Activated naive CD4-positive, alpha-beta T cell treated with anti-CD3 and anti-CD28 coated beads, Interleukin-2, amount 10 ng/mL, durations not matched to agents 7 days and 5 days (primary cell): Measurements from ENCODE around the gene BBS1.
A peak's percentile ranks its signal among the peaks of the same experiment; 100 is the strongest.

Experiments used
- CTCF ChIA-PET: fragments of 350-600 bp; sonication (Branson Sonifier 250); formaldehyde crosslinking; loops from one replicate; lab custom pipeline; 2021; ENCODE audit warnings: antibody characterized with exemption; lab: Charles Lee
- DNase-seq: peaks from one replicate; pipeline ENCODE4 v3.0.0-alpha.2; 2020
- H3K27ac Mint-ChIP-seq: one replicate; pipeline ENCODE4 v1.8.0; 2021; ENCODE audit warnings: mild to moderate bottlenecking, moderate library complexity, mixed read lengths
- H3K27me3 Mint-ChIP-seq: one replicate; pipeline ENCODE4 v1.8.0; 2021; ENCODE audit warnings: mild to moderate bottlenecking, mixed read lengths
- H3K36me3 Mint-ChIP-seq: one replicate; pipeline ENCODE4 v1.8.0; 2021; ENCODE audit warnings: mixed read lengths
- H3K4me1 Mint-ChIP-seq: one replicate; pipeline ENCODE4 v1.8.0; 2021; ENCODE audit warnings: mixed read lengths
- H3K4me3 Mint-ChIP-seq: one replicate; pipeline ENCODE4 v1.8.0; 2021; ENCODE audit warnings: mild to moderate bottlenecking, moderate library complexity, mixed read lengths
- H3K9me3 Mint-ChIP-seq: one replicate; pipeline ENCODE4 v1.8.0; 2021; ENCODE audit warnings: mixed read lengths

Gene BBS1

GRCh38 chr11:66545701-66546367 is 35.4 kb downstream of the BBS1 start, which contains the start of gene ZDHHC24:
ZDHHC24 (minus strand) TSS chr11:66546048; CDS start chr11:66546003, 45 bp downstream.
- Mint-ChIP-seq H3K4me3 (peak within 1 kb of the TSS; percentile 91), H3K36me3 (peaks cover 18% of the 10 kb centered on the region), H3K27ac (peak within 1 kb of the TSS; percentile 82), H3K27me3 (peaks cover 37% of the 10 kb centered on the region), H3K9me3 (no peaks in the 10 kb centered on the region), H3K4me1 (peaks cover 35% of the 10 kb centered on the region)
- peak; percentile 91 for DNase-seq
- CTCF ChIA-PET = interaction anchor here (0.9 to 1.2 kb wide), 3 partner anchors 32 to 159 kb away, joined by 3 read pairs; no protein-coding TSS in a partner anchor

- Mint-ChIP-seq H3K4me1 (peaks cover 35% of the 10 kb centered on the region), H3K36me3 (peaks cover 16% of the 10 kb centered on the region), H3K27ac (peak within 1 kb of the TSS; percentile 73), H3K9me3 (no peaks in the 10 kb centered on the region), H3K27me3 (peaks cover 37% of the 10 kb centered on the region), H3K4me3 (peak within 1 kb of the TSS; percentile 91)
- CTCF ChIA-PET = interaction anchor here (0.9 to 1.2 kb wide), 2 partner anchors 32 to 160 kb away, joined by 3 read pairs; no protein-coding TSS in a partner anchor
- peak; percentile 49 for DNase-seq
Measured at GRCh38 chr11:66546368-66546965, 36.0 kb downstream of the BBS1 start, which contains the start of gene ACTN3. ACTN3 (plus strand) TSS chr11:66546903; CDS start chr11:66546938, 35 bp downstream.

- Mint-ChIP-seq H3K27ac (no peak overlapping the region), H3K27me3 (peaks cover 37% of the 10 kb centered on the region)
- DNase-seq = no peak
Measured at GRCh38 chr11:66546966-66547661, 36.7 kb downstream of the BBS1 start.

GRCh38 chr11:66547662-66548009 is 37.2 kb downstream of the BBS1 start:
- H3K4me1 Mint-ChIP-seq = peaks cover 30% of the 10 kb centered on the region
- peaks cover 7% of the 10 kb centered on the region for H3K36me3 Mint-ChIP-seq
- peaks cover 37% of the 10 kb centered on the region for H3K27me3 Mint-ChIP-seq
- no peak for DNase-seq
- CTCF ChIA-PET = no interaction called here
- H3K9me3 Mint-ChIP-seq = no peaks in the 10 kb centered on the region
- no peak overlapping the region for H3K4me3 Mint-ChIP-seq
- no peak overlapping the region for H3K27ac Mint-ChIP-seq

More at GRCh38 chr11:66546966-66547661, 36.7 kb downstream of the BBS1 start:
- Mint-ChIP-seq H3K4me1 (peaks cover 34% of the 10 kb centered on the region), H3K4me3 (peak overlapping the region; percentile 91), H3K36me3 (peaks cover 12% of the 10 kb centered on the region), H3K9me3 (no peaks in the 10 kb centered on the region)
- CTCF ChIA-PET = no interaction called here

GRCh38 chr11:66548041-66548440 is 37.6 kb downstream of the BBS1 start:
- no peak overlapping the region for H3K27ac Mint-ChIP-seq
- H3K36me3 Mint-ChIP-seq = peaks cover 6% of the 10 kb centered on the region
- no peak overlapping the region for H3K4me3 Mint-ChIP-seq
- no peaks in the 10 kb centered on the region for H3K9me3 Mint-ChIP-seq
- H3K27me3 Mint-ChIP-seq = peaks cover 37% of the 10 kb centered on the region
- peaks cover 26% of the 10 kb centered on the region for H3K4me1 Mint-ChIP-seq
- DNase-seq = no peak
- CTCF ChIA-PET = no interaction called here

- Mint-ChIP-seq H3K9me3 (no peaks in the 10 kb centered on the region), H3K27ac (no peak overlapping the region), H3K4me3 (peak overlapping the region; percentile 13), H3K36me3 (no peaks in the 10 kb centered on the region), H3K27me3 (peaks cover 39% of the 10 kb centered on the region), H3K4me1 (peaks cover 16% of the 10 kb centered on the region)
- DNase-seq = no peak
- CTCF ChIA-PET = no interaction called here
Measured at GRCh38 chr11:66548774-66549630, 38.6 kb downstream of the BBS1 start.

- Mint-ChIP-seq H3K4me3 (no peak overlapping the region), H3K4me1 (peaks cover 11% of the 10 kb centered on the region), H3K27me3 (peaks cover 45% of the 10 kb centered on the region), H3K9me3 (no peaks in the 10 kb centered on the region), H3K36me3 (no peaks in the 10 kb centered on the region), H3K27ac (no peak overlapping the region)
- DNase-seq = no peak
- CTCF ChIA-PET = no interaction called here
Measured at GRCh38 chr11:66549696-66550095, 39.3 kb downstream of the BBS1 start.

- no peaks in the 10 kb centered on the region for H3K9me3 Mint-ChIP-seq
- peaks cover 7% of the 10 kb centered on the region for H3K4me1 Mint-ChIP-seq
- CTCF ChIA-PET = no interaction called here
- no peak for DNase-seq
- no peaks in the 10 kb centered on the region for H3K36me3 Mint-ChIP-seq
- H3K4me3 Mint-ChIP-seq = no peak overlapping the region
- H3K27ac Mint-ChIP-seq = no peak overlapping the region
- peaks cover 56% of the 10 kb centered on the region for H3K27me3 Mint-ChIP-seq
Measured at GRCh38 chr11:66550887-66551286, 40.5 kb downstream of the BBS1 start.

- DNase-seq = no peak
- H3K4me1 Mint-ChIP-seq = peaks cover 3% of the 10 kb centered on the region
- H3K27me3 Mint-ChIP-seq = peaks cover 57% of the 10 kb centered on the region
- no peak overlapping the region for H3K4me3 Mint-ChIP-seq
- no peaks in the 10 kb centered on the region for H3K9me3 Mint-ChIP-seq
- CTCF ChIA-PET = no interaction called here
- H3K36me3 Mint-ChIP-seq = no peaks in the 10 kb centered on the region
- no peak overlapping the region for H3K27ac Mint-ChIP-seq
Measured at GRCh38 chr11:66554602-66555001, 44.2 kb downstream of the BBS1 start.

- CTCF ChIA-PET = no interaction called here
- Mint-ChIP-seq H3K4me1 (peaks cover 3% of the 10 kb centered on the region), H3K4me3 (no peak overlapping the region), H3K36me3 (no peaks in the 10 kb centered on the region), H3K27ac (no peak overlapping the region), H3K27me3 (peaks cover 59% of the 10 kb centered on the region), H3K9me3 (no peaks in the 10 kb centered on the region)
- DNase-seq = no peak
Measured at GRCh38 chr11:66555416-66555815, 45.0 kb downstream of the BBS1 start.

- H3K9me3 Mint-ChIP-seq = no peaks in the 10 kb centered on the region
- H3K27me3 Mint-ChIP-seq = peaks cover 61% of the 10 kb centered on the region
- H3K36me3 Mint-ChIP-seq = no peaks in the 10 kb centered on the region
- H3K27ac Mint-ChIP-seq = no peak overlapping the region
- peaks cover 3% of the 10 kb centered on the region for H3K4me1 Mint-ChIP-seq
- CTCF ChIA-PET = no interaction called here
- no peak for DNase-seq
- no peak overlapping the region for H3K4me3 Mint-ChIP-seq
Measured at GRCh38 chr11:66556086-66556485, 45.7 kb downstream of the BBS1 start.

GRCh38 chr11:66557733-66558326 is 47.4 kb downstream of the BBS1 start:
- no peaks in the 10 kb centered on the region for H3K36me3 Mint-ChIP-seq

GRCh38 chr11:66559142-66559865 is 48.9 kb downstream of the BBS1 start:
- no peak overlapping the region for H3K27ac Mint-ChIP-seq
- H3K4me1 Mint-ChIP-seq = peaks cover 3% of the 10 kb centered on the region
- no peaks in the 10 kb centered on the region for H3K9me3 Mint-ChIP-seq
- no peaks in the 10 kb centered on the region for H3K36me3 Mint-ChIP-seq
- peak; percentile 49 for DNase-seq
- peaks cover 62% of the 10 kb centered on the region for H3K27me3 Mint-ChIP-seq
- H3K4me3 Mint-ChIP-seq = no peak overlapping the region
- CTCF ChIA-PET = interaction anchor here (5.1 kb wide), 1 partner anchor 19 kb away, joined by 19 read pairs; no protein-coding TSS in a partner anchor

More at GRCh38 chr11:66557733-66558326, 47.4 kb downstream of the BBS1 start:
- Mint-ChIP-seq H3K4me1 (peaks cover 3% of the 10 kb centered on the region), H3K27ac (no peak overlapping the region), H3K27me3 (peaks cover 66% of the 10 kb centered on the region), H3K9me3 (no peaks in the 10 kb centered on the region), H3K4me3 (no peak overlapping the region)
- CTCF ChIA-PET = no interaction called here
- DNase-seq = no peak
